ENCODE data around the gene KCNIP1. TPM values are rescaled to one million over a fixed set of nuclear protein-coding genes. Genes with fewer than 3 reads are reported as not detected.
A peak's percentile ranks its signal among the peaks of the same experiment; 100 is the strongest.

The KCNIP1 gene
- total and polyA plus RNA-seq, 9 of the 15 experiments (the other 6 are each of a cell fraction or from before 2014, with no cell fraction given) = not detected

GRCh38 chr5:170769898-170770416 lies 266.1 kb downstream of the KCNIP1 start:
- Histone ChIP-seq H3K9me1 (ENCODE audit: control insufficient read depth, insufficient read depth, low read length) (no peaks in the 10 kb centered on the region), H3K9me3 (replicated peaks; ENCODE audit: control insufficient read depth, insufficient read depth, low read depth, low read length) (no peaks in the 10 kb centered on the region), H3K4me2 (ENCODE audit: insufficient read depth, low read length) (no peak overlapping the region), H2AFZ (ENCODE audit: low read depth, low read length) (no peak overlapping the region), H3K27ac (ENCODE audit: extremely low read depth, low read depth, low read length) (no peak overlapping the region), H4K20me1 (replicated peaks; ENCODE audit: control insufficient read depth, insufficient read depth, low read length) (no peaks in the 10 kb centered on the region), H3K27me3 (ENCODE audit: control insufficient read depth in 2 of 2, insufficient read depth in 2 of 2, low read length in 2 of 2) (peaks cover 0 to 4% of the 10 kb centered on the region in 2 experiments; a peak in 1 of 5 replicates), H3K79me2 (ENCODE audit: control insufficient read depth, insufficient read depth, low read length) (no peaks in the 10 kb centered on the region), H3K4me3 (no peak overlapping the region), H3K36me3 (ENCODE audit: control insufficient read depth, insufficient read depth, low read length) (no peaks in the 10 kb centered on the region), H3K9ac (ENCODE audit: insufficient read depth in 1 of 2, low read depth in 2 of 2, low read length in 2 of 2) (no peak overlapping the region), H3K4me1 (replicated peaks in 1 of 2; ENCODE audit: control insufficient read depth in 2 of 2, insufficient read depth in 2 of 2, low read length in 2 of 2) (no peaks in the 10 kb centered on the region)
- in situ Hi-C loops (cut with MboI) (no loop called here), intact Hi-C loops (cut with micrococcal nuclease) (no loop called here)
- ChIA-PET POLR2A (interaction anchor here (1.3 to 1.7 kb wide), 2 partner anchors 13 to 21 kb away, joined by 3 to 4 read pairs; no protein-coding TSS in a partner anchor), CTCF (ENCODE audit: low intra/inter-chr PET ratio) (no interaction called here)
- no TSS peak for BruUV-seq (replicated peaks)
- FAIRE-seq (no peak), ATAC-seq (peak; percentile 59; the same call in 2 of the 3 replicates), DNase-seq (ENCODE audit: extremely low read depth in 1 of 4, low spot score in 3 of 4) (peak in 2 of 4 experiments; percentile 9 to 16)
- TF ChIP-seq SOX6 (IDR thresholded peaks at IDR 0.05) (no peak), ZNF77 (CRISPR knock-in tag; IDR thresholded peaks at IDR 0.05) (no peak), PKNOX1 (IDR thresholded peaks at IDR 0.05) (no peak), ZNF24 (IDR thresholded peaks at IDR 0.05) (no peak), MED1 (CRISPR knock-in tag; IDR thresholded peaks at IDR 0.05; ENCODE audit: borderline replicate concordance) (no peak), HMG20B (CRISPR knock-in tag; IDR thresholded peaks at IDR 0.05) (no peak), CTCF (IDR thresholded peaks at IDR 0.05 in 2 of 3, conservative IDR thresholded peaks at IDR 0.05 in 1 of 3; ENCODE audit: insufficient read depth in 2 of 3, low read depth in 1 of 3, low read length in 3 of 3) (0 out of 6 replicates have a peak, but pooled peaks of 1 of the 3 experiments have one; percentile 13)
- TF ChIP-seq, protein P1, sequence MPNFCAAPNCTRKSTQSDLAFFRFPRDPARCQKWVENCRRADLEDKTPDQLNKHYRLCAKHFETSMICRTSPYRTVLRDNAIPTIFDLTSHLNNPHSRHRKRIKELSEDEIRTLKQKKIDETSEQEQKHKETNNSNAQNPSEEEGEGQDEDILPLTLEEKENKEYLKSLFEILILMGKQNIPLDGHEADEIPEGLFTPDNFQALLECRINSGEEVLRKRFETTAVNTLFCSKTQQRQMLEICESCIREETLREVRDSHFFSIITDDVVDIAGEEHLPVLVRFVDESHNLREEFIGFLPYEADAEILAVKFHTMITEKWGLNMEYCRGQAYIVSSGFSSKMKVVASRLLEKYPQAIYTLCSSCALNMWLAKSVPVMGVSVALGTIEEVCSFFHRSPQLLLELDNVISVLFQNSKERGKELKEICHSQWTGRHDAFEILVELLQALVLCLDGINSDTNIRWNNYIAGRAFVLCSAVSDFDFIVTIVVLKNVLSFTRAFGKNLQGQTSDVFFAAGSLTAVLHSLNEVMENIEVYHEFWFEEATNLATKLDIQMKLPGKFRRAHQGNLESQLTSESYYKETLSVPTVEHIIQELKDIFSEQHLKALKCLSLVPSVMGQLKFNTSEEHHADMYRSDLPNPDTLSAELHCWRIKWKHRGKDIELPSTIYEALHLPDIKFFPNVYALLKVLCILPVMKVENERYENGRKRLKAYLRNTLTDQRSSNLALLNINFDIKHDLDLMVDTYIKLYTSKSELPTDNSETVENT (CRISPR knock-in tag; IDR thresholded peaks at IDR 0.05) = no peak
- WGBS (ENCODE audit: insufficient coverage, low coverage, missing lambda C conversion rate) = 2% methylated on average over 5 of the region's 5 CpGs
